Measurements from ENCODE around the gene FGF13.

The FGF13 gene

DNA sequence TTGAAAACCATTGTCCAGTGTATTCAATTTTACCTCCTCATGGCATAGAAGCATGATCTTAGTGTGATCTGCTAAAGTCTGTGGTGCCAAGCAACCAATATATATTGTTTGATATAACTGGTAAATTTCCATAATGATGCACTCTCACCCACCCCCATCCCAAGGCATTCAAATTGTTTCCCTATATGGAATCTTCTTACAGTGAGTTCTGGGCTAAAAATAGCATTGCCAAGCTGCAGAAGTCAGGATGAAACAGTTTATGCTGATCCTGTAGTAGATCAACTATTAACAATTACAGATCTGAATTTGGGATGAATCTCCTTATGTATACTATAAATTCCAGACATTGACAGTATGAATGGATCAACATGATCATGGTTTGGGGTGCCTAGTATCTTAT is 20.9 kb downstream of the FGF13 start:
- Histone ChIP-seq H3K36me3 (ENCODE audit: low read depth) (no peaks in the 10 kb centered on the region), H3K9me3 (ENCODE audit: severe bottlenecking) (no peaks in the 10 kb centered on the region), H3K4me3 (ENCODE audit: severe bottlenecking) (no peak overlapping the region), H3K4me1 (ENCODE audit: insufficient read depth, poor library complexity, severe bottlenecking) (no peaks in the 10 kb centered on the region), H3K27ac (ENCODE audit: poor library complexity, severe bottlenecking) (no peak overlapping the region), H3K27me3 (ENCODE audit: insufficient read depth, poor library complexity, severe bottlenecking) (no peaks in the 10 kb centered on the region)
- TF ChIP-seq, protein P1, sequence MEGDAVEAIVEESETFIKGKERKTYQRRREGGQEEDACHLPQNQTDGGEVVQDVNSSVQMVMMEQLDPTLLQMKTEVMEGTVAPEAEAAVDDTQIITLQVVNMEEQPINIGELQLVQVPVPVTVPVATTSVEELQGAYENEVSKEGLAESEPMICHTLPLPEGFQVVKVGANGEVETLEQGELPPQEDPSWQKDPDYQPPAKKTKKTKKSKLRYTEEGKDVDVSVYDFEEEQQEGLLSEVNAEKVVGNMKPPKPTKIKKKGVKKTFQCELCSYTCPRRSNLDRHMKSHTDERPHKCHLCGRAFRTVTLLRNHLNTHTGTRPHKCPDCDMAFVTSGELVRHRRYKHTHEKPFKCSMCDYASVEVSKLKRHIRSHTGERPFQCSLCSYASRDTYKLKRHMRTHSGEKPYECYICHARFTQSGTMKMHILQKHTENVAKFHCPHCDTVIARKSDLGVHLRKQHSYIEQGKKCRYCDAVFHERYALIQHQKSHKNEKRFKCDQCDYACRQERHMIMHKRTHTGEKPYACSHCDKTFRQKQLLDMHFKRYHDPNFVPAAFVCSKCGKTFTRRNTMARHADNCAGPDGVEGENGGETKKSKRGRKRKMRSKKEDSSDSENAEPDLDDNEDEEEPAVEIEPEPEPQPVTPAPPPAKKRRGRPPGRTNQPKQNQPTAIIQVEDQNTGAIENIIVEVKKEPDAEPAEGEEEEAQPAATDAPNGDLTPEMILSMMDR (IDR thresholded peaks at IDR 0.05; ENCODE audit: poor library complexity, severe bottlenecking): no peak
- no peak for ATAC-seq (ENCODE audit: low read depth)
- DNase-seq (ENCODE audit: low spot score): no peak

DNA sequence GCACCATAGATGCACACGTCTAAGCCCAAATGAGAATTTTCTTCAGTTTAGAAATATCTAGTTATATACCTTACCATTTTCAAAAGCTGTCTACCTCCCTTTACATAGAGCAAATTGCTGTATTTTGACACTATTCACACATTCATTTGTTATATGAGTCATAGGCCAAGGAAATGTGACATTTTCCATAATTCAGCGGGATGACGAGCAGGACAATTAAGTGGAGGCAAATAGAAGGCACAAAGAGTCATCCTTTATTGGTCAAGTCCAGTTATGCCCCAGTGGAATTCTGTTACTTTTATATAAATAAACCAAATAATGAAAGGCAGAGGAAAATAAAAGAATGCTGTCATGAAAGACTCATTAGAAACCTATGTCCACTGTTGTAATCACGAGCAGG is 27.9 kb downstream of the FGF13 start:
- Histone ChIP-seq H3K4me1 (ENCODE audit: insufficient read depth, poor library complexity, severe bottlenecking) (no peaks in the 10 kb centered on the region), H3K27ac (ENCODE audit: poor library complexity, severe bottlenecking) (no peak overlapping the region), H3K4me3 (ENCODE audit: severe bottlenecking) (no peak overlapping the region), H3K9me3 (ENCODE audit: severe bottlenecking) (no peaks in the 10 kb centered on the region), H3K36me3 (ENCODE audit: low read depth) (no peaks in the 10 kb centered on the region), H3K27me3 (ENCODE audit: insufficient read depth, poor library complexity, severe bottlenecking) (no peaks in the 10 kb centered on the region)
- DNase-seq (ENCODE audit: low spot score): no peak
- TF ChIP-seq, protein P1 (IDR thresholded peaks at IDR 0.05; ENCODE audit: poor library complexity, severe bottlenecking): no peak
- no peak for ATAC-seq (ENCODE audit: low read depth)

DNA sequence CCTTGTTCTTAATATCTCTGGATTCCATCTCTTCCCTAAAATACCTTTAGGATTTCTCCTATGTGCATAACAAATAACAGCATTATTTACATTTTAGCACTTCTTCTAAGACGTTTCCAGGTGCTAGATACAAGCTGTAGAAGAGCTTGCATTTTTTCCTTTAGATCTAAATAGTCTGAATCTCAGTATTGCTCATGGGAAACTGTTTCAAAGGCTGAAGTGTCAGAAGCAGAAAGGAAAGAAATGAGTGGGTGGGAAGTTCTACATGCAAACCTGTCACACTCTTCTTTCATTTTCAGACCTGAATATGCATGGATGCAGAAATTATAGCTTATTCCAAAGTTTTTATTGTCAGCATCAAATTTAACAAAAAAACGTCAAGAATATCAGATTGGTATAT is 41.8 kb downstream of the FGF13 start:
- Histone ChIP-seq H3K27ac (ENCODE audit: poor library complexity, severe bottlenecking) (no peak overlapping the region), H3K4me1 (ENCODE audit: insufficient read depth, poor library complexity, severe bottlenecking) (no peaks in the 10 kb centered on the region), H3K27me3 (ENCODE audit: insufficient read depth, poor library complexity, severe bottlenecking) (no peaks in the 10 kb centered on the region), H3K36me3 (ENCODE audit: low read depth) (no peaks in the 10 kb centered on the region), H3K4me3 (ENCODE audit: severe bottlenecking) (no peak overlapping the region), H3K9me3 (ENCODE audit: severe bottlenecking) (no peaks in the 10 kb centered on the region)
- DNase-seq (ENCODE audit: low spot score) (no peak), ATAC-seq (ENCODE audit: low read depth) (no peak)
- TF ChIP-seq, protein P1 (IDR thresholded peaks at IDR 0.05; ENCODE audit: poor library complexity, severe bottlenecking): no peak

DNA sequence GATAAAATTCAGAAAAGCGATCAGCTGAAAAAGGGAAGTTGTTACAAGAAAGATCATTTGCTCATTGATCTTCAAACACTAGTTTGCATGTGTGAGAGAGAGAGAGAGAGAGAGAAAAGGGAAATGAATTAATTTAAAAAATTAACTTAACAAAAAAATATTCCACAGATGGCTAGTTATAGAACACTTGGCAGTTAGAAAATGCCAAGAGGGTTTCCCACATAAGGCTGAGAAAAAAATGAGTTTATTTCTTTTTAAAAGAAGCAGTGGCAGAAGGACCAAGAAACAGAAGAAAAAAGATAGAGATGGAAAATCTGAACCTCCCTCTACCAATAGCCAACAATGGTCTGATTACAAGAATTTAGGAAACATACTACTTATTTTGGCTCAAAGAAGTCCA is 47.1 kb downstream of the FGF13 start:
- Histone ChIP-seq H3K27ac (ENCODE audit: poor library complexity, severe bottlenecking) (no peak overlapping the region), H3K36me3 (ENCODE audit: low read depth) (no peaks in the 10 kb centered on the region), H3K4me1 (ENCODE audit: insufficient read depth, poor library complexity, severe bottlenecking) (no peaks in the 10 kb centered on the region), H3K27me3 (ENCODE audit: insufficient read depth, poor library complexity, severe bottlenecking) (no peaks in the 10 kb centered on the region), H3K9me3 (ENCODE audit: severe bottlenecking) (no peaks in the 10 kb centered on the region), H3K4me3 (ENCODE audit: severe bottlenecking) (no peak overlapping the region)
- TF ChIP-seq, protein P1 (IDR thresholded peaks at IDR 0.05; ENCODE audit: poor library complexity, severe bottlenecking): no peak
- DNase-seq (ENCODE audit: low spot score) (no peak), ATAC-seq (ENCODE audit: low read depth) (no peak)

DNA sequence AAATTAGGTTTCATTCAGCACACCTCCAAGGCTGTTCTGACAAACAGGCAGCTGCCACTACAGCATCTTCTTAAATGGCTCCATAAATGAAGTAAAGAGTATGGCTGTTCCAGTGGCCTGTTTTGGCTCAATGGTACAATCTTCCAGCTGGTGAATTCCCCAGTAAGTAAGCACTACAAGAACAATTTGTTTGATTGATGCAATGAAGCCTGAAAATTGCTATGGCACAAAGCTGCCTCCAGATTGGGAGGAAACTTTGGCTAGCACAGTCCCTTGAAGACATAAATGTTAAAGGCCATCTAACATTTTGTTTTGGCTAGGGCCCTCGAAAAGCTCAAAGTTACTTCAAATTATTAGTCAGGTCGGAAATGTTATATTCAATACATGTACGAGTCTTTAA is 47.5 kb downstream of the FGF13 start:
- H3K9me3 ChIP-seq (ENCODE audit: severe bottlenecking): no peaks in the 10 kb centered on the region
- TF ChIP-seq, protein P1 (IDR thresholded peaks at IDR 0.05; ENCODE audit: poor library complexity, severe bottlenecking): no peak
- no peaks in the 10 kb centered on the region for H3K4me1 ChIP-seq (ENCODE audit: insufficient read depth, poor library complexity, severe bottlenecking)
- H3K27ac ChIP-seq (ENCODE audit: poor library complexity, severe bottlenecking): no peak overlapping the region
- no peaks in the 10 kb centered on the region for H3K27me3 ChIP-seq (ENCODE audit: insufficient read depth, poor library complexity, severe bottlenecking)
- DNase-seq (ENCODE audit: low spot score): no peak
- no peaks in the 10 kb centered on the region for H3K36me3 ChIP-seq (ENCODE audit: low read depth)
- no peak overlapping the region for H3K4me3 ChIP-seq (ENCODE audit: severe bottlenecking)
- ATAC-seq (ENCODE audit: low read depth): no peak
